Measurements from ENCODE around the gene ACLY.
A peak's percentile ranks its signal among the peaks of the same experiment; 100 is the strongest.
"Not testable (repeated sequence)": the region's sequence is repeated elsewhere in the genome, so short reads cannot be mapped to it uniquely, and the experiment has no call there.

ACLY gene

DNA sequence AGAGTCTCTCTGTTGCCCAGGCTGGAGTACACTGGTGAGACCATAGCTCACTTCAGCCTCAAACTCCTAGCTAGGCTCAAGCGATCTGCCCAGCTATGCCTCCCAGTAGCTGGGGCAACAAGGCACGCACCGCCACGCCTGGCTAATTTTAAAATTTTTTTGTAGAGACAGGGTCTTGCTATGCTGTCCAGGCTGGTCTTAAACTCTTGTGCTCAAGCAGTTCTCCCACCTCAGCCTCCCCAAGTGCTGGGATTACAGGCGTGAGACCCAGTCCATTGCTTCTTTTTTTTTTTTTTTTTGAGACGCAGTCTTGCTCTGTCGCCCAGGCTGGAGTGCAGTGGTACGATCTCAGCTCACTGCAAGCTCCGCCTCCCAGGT is 44.5 kb downstream of the ACLY start:
- DNase-seq (ENCODE audit: low read depth in 4 of 4, low spot score in 1 of 4), result not testable (repeated sequence)

DNA sequence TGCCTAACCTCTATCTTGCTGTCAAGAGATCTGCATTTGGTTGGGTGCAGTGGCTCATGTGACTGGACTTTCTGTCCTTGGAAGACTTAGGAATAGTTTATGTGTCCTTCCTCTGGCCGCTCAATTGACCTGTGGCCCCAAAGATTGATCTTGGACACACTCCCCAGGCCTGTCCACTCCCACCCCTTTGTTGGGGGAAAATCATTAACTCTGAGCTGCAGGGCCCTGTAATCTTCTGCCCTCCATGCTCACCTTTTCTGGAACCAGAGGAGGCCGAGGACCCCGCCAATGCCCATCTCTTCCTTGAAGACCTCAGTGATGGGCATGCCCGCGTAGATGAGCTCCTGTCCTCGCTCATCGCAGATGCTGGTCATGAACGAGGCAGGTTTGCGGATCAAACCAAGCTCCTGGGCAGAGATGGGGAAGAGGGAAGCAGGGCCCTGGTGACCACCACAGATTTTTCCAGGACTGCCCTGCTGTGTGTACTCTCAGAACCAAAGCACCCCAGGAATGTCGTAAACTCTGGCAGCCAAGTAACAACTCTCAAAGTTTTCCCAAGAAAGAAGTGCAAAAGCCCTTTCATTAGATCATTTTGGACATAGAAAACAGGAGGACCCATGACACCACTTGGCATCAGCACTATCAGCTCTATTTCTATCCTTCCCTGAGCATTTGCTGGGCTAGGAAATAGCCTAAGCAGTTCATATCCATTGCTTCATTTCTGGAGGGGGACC is 45.0 kb downstream of the ACLY start:
- DNase-seq (ENCODE audit: low read depth in 4 of 4, low spot score in 1 of 4), result no peak

DNA sequence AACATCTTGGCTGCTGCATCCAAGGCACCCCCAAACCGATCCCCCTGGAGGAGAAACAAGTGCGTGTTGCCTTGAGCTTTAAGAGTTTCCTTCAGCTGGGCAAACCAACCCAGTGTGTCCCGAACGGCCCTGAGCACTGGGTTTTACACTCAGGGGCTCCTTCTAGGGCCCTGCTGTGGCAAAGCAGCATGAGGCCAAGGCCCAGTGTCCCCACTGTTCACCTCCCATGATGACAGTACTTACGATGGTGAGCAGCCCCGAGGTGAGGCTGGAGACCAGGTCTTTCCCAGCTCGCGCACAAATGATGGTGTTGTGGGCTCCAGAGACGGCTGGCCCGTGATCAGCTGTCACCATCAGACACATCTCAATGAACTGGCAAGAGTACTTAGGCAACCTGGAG is 47.0 kb downstream of the ACLY start:
- no peak for DNase-seq (ENCODE audit: low read depth in 4 of 4, low spot score in 1 of 4)

DNA sequence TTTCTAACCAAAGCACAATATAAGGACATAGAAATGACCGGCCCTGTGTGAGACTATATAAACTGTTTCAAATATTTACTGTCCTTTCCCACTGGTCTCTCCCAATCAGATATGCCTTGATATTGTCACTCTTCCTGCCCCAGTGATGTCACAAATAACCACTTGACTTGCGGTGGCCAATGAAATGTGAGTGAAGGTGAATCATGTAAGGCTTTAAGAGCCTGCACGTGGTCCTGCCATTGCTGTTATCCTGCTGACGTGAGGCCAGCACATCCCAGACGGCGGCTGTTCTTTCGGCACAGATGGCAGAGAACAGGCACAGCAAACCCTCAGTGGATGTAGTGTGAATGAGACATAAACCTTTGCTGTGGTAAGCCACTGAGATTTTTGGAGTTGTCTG is 48.1 kb downstream of the ACLY start:
- DNase-seq (ENCODE audit: low read depth in 4 of 4, low spot score in 1 of 4), result no peak

DNA sequence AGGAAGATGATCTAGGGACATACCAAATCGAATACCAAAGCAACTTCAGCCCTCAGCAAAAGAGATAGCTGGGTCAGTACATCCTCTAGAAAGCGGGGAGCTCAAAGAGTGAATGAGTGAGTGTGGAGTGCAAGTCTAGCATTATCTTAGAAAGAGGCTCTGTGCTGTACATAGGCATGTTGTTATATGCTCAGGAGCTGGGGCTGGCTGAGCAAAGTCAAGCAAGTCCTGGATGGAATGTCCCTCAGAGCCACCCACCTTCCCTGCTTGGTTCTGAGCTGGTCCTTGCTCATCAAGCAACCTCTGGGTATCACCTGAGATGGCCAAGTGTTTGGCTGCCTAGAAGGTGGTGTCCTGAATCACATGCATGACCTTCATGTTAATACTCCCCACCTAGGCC is 48.7 kb downstream of the ACLY start:
- no peak for DNase-seq (ENCODE audit: low read depth in 4 of 4, low spot score in 1 of 4)

DNA sequence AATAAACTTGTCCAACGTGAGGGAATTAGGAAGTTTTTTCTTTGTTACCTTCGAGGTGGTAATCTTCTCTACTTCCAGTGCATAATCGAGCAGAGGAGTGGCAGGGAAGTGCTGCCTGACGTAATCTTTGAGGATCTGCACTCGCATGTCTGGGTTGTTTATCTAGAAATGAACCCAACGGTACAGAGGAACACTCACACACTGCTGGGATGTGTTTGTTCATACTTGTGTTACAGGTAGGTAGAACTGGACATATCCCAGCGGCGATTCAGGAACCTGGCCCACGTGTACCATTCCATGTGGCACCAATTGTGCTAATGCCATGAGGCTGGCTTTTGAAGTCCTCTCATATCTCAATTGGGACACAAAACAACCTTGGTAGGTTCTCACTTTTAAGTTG is 49.3 kb downstream of the ACLY start:
- DNase-seq (ENCODE audit: low read depth in 4 of 4, low spot score in 1 of 4), result no peak

DNA sequence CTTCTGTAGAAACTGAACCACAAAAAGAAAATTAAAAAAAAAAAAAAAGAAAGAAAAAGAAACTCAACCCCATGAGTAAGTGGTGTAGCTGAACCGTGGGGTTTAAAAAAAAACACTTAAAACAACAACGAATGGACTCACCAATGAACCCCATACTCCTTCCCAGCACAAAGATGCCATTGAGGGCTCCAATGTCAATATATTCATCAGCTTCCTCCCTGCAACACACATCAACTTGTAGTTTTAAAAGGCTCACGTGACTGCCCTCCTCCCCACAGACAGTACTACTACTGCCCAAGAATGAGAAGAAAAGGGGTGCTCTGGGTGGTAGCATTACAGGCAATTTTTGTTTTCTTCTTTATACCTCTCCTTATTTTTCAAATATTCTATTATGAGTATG is 50.2 kb downstream of the ACLY start:
- no peak for DNase-seq (ENCODE audit: low read depth in 4 of 4, low spot score in 1 of 4)

DNA sequence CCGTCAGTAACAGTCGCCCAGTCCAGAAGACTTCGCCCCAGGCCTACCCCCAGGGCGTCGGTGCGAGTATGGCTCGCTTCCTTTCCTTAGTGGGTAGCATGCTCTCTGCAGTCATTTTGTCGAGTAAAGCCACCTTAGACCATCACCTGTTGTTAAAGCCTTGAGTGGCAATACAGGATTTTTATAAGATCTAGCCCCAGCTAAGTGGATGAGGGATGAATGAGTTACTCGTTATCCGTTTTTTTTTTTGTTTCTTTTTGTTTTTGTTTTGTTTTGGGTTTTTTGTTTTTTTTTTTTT is 53.2 kb downstream of the ACLY start:
- no peak for DNase-seq (ENCODE audit: low read depth in 4 of 4, low spot score in 1 of 4)

DNA sequence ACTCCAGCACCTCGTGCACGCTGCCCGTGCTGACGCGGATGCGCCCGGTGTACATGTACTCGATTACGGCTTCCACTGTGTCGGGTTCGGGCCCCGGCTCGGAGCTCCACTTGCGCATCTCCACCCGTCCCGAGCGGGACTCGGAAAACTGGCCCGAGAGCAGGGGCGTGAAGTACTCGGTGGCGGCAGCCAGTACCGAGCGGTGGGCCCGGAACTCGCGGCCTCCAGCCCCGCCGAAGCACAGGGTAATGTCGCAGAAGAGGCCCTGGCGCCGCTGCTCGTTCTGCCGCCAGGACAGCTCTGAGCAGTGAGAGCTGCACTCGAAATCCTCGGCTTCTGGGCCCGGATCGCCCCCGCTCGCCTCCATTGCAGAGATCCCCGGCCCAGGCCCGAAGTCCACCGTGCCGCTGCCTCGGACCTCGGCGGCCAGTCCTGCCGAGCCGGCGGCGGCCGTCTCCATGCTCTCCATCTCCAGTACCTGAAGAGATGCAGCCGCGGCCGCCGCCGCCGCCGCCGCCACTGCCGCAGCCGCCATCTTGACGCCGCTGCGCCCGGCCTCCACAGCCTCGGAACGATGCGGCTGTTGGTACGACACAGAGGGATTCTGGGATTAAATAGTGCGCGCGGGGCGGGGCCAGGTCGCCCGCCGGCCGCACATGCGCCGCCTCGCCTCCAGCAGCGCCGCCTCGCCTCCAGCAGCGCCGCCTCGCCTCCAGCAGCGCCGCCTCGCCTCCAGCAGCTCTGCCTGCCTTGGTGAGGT is 53.7 kb downstream of the ACLY start, which contains the start of gene KLHL11:
TSS of gene KLHL11 (minus strand) at position 588 of the 760 bp plus-strand sequence. CDS start at position 535, 53 bp downstream.
- peak; percentile 57 to 83 (median 73) for DNase-seq (ENCODE audit: low read depth in 4 of 4, low spot score in 1 of 4)

DNA sequence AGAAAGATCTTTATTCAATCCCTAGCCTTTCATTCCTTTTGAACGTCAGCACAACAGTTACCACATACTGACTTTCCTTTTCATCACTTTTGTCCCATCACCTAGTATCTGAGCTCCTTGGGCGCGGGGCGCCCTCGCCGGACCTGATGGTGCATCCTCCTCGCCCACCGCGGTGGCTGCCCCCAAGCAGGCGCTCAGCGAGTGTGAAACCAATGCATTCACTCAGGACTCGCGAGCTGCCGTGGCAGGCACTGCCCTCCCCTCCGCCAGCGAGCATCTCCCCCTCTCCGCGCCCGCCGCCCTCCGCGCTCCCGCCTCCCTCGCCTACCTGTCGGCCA is 54.3 kb downstream of the ACLY start:
- DNase-seq (ENCODE audit: low read depth in 4 of 4, low spot score in 1 of 4), result no peak

DNA sequence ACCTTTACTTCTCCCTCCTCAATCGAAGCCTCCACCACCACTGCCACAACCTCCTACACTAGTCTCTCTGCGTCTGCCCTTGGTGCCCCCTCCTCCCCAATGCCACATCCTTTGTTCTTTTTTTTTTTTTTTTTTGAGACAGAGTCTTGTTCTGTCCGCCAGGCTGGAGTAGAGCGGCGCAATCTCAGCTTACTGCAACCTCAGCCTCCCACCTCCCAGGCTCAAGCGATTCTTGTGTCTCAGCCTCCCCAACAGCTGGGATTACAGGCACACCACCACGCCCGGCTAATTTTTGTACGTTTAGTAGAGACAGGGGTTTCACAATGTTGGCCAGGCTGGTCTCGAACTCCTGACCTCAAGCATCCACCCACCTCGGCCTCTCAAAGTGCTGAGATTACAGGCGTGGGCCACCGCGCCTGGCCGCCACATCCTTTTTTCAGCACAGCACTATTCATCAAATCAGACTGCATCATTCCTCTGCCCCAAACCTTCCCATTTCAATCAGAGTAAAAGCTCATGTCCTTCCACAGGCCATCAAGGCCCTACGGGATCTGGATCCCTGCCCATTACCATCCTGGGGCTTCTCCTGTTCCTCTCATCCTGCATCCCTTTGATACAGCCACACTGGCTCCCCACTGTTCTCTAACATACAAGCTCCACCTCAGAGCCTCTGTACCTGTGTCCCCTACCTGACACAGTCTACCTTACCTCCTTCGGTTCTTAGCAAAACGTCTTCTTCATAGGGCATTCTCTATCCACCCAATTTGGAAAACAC is 55.5 kb downstream of the ACLY start:
- DNase-seq (ENCODE audit: low read depth in 4 of 4, low spot score in 1 of 4), result peak in 1 of 4 experiments; percentile 21

DNA sequence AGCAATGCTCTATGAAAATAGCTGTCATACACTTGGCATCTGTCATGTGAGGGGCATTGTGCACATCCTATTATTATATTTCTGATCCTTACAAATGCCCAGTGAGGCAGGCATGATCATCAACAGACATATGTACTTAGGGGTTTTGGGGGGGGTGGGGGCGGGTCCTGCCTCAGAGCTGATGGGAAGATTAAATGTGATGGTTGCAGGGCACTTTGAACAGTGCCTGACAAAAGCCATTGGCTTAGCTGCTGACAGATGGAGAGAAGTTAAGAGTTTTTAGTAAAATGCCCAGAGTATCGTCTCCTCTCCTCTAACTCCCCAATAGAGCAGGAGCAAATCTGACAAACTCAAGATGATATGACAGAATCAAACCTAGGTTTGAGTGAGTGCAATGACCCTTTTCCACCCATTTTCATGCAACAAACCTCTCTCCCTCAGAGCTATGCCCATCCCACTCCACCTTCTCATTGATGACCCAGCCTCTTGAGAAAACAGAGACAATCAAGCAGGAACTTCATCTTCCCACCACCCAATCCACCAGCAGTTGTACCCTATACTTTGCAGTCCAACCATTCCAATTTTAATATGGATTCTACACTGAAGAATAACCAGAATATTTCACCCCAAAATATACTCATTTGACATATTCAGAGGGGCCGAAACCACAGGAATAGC is 58.4 kb downstream of the ACLY start:
- DNase-seq (ENCODE audit: low read depth in 4 of 4, low spot score in 1 of 4), result no peak

DNA sequence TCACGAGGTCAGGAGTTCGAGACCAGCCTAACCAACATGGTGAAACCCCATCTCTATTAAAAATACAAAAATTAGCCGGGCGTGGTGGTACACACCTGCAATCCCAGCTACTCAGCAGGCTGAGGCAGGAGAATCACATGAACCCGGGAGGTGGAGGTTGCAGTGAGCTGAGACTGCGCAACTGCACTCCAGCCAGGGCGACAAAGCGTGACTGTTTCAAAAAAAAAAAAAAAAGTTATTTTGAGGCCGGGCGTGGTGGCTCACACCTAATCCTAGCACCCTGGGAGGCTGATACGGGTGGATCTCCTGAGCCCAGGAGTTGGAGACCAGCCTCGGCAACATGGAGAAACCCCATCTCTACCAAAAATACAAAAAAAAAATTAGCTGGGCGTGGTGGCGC is 67.4 kb downstream of the ACLY start:
- not testable (repeated sequence) for DNase-seq (ENCODE audit: low read depth in 4 of 4, low spot score in 1 of 4)

DNA sequence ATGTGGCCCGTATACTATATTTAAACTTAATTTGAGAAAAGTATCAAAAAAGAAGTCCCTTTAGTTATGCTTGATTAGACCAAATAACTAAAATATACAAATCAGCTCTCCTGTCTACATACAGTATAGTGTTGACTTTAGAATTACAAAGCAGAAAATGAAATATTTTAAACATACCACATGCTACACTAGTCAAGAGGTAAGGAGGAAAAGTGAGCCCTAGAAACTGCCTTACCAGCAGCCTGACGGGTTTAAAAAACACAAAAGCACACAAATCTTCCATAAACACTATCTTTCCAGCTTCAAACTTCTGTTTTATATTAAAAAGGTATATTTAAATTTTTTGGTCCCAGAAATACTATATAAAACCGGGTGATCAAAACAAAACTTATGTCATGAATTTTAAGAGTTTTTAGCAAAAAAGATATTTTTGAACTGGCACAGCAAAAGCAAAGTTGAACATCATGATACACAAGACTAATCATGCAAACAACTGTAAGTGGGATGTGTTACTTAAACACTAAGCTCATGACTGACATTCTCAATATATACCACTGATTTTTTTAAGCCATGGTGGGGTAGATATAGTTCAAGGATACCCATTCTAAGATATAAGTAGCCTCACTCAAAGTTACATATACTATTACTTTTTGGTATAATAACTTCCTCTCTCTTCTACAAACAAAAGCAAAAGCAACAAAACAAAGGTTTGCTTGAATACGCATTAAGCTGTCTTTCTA is 69.3 kb downstream of the ACLY start:
- no peak for DNase-seq (ENCODE audit: low read depth in 4 of 4, low spot score in 1 of 4)

DNA sequence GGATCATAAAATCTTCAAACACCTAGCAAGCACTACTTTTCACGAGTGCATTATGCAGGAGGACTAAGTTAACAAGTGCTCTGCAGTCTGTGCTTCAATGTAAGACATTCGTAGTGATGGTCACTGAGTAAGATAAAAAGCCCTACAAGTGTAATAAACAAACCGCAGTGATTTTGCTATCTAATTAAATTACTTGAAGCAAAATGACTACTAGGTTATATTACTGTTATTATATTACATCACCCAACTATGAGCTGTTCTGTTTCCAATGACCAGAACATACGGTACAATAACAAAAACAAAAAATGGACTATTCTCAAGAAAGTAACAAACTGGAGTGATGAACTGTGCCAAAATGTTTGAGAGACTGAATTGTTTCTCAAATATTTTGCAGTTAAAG is 70.0 kb downstream of the ACLY start:
- no peak for DNase-seq (ENCODE audit: low read depth in 4 of 4, low spot score in 1 of 4)

DNA sequence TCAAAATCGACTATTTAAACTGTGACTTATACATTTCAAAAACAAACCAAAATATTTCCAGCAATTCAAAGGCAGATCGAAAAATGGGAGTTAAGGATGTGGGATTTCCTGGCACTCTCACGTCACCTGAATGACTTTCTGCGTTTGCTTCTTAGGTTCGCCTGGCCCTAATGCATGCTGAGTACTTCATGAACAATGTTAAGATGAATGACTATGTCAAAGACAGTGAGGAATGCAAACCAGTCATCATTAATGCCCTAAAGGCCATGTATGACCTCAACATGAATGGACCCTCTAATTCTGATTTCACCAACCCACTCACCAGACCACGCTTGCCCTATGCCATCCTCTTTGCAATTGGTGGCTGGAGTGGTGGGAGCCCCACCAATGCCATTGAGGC is 73.8 kb downstream of the ACLY start:
- DNase-seq (ENCODE audit: low read depth in 4 of 4, low spot score in 1 of 4), result no peak

DNA sequence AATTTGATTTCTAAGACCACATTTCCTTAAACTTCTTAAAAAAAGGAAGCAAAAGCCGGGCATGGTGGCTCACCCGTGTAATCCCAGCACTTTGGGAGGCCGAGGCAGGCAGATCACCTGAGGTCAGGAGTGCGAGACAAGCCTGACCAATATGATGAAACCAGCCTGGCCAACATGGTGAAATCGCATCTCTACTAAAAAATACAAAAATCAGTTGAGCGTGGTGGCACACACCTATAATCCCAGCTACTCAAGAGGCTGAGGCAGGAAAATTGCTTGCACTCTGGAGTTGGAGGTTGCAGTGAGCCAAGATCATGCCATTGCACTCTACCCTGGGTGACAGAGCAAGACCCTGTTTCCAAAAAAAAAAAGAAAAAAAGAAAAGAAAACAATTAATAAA is 78.0 kb downstream of the ACLY start:
- DNase-seq (ENCODE audit: low read depth in 4 of 4, low spot score in 1 of 4), result not testable (repeated sequence)

DNA sequence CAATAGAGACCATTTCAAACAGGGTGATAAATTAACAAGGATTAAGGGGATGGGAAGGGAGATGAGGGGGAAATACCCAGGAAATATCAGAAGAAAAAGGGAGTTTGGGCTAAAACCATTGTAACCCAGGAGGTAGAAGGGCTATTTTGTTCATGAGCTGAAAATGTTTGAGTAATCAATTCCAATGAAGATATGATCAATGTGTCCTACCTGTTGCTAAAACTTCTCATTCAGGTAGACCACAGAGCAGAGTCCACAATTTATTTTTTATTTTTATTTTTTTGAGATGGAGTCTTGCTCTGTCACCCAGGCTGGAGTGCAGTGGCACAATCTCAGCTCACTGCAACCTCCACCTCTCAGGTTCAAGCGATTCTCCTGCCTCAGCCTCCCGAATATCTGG is 79.3 kb downstream of the ACLY start:
- not testable (repeated sequence) for DNase-seq (ENCODE audit: low read depth in 4 of 4, low spot score in 1 of 4)

DNA sequence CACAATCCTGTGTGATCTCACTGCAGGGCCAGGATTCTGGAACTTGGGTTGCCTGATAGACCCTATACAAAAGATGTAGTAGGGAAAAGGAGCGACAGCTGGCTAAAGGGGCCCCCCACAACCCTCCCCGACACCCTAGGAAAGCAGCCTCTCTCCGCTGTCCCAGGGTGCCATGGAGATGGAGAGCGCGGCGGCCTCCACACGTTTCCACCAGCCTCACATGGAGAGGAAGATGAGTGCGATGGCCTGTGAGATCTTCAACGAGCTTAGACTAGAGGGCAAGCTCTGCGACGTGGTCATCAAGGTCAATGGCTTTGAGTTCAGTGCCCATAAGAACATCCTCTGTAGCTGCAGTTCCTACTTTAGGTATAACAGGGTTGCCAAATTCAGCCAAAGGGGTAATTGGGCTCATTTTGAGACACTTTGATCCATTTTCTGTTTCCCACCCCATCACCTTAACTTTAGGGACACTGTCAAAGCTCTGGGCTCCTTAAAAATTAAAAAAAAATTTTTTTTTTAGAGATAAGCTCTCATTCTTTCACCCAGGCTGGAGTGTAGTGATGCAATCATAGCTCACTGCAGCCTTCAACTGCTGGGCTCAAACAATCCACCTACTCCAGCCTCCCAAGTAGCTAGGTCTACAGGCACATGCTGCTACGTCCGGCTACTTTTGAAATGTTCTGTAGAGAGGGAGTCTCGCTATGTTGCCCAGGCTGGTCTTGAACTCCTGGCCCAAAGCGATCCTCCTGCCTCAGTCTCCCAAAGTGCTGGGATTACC is 80.8 kb downstream of the ACLY start, which contains the start of gene KLHL10:
TSS of gene KLHL10 (plus strand) at position 65 of the 778 bp plus-strand sequence. CDS start at position 173, 108 bp downstream.
- no peak for DNase-seq (ENCODE audit: low read depth in 4 of 4, low spot score in 1 of 4)
